ENCODE results near the gene FKBP11.

DNA sequence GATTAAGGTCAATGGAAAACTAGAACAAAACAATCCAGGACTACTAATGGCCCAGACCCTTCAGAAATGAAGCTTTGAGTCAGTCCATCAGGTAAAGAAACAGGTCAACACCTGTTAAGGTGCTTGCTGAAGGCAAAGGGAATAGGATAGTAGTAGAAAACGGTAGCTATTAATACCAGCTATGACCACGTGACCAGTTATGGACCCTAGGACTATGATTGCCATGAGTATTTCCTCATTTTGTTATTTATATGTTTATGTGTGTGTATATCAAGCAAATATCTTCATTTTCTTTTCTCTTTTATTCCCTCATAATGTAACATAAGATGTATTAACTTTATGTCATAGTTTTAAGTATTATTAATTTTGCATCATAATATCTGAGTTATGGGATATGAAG lies 25.6 kb downstream of the FKBP11 start:
- TF ChIP-seq STAT1 (IDR thresholded peaks at IDR 0.05; ENCODE audit: unreplicated experiment) (no peak), POLR2AphosphoS5 (IDR thresholded peaks at IDR 0.05; ENCODE audit: low read depth) (no peak), CREB1 (CRISPR knock-in tag; IDR thresholded peaks at IDR 0.05; ENCODE audit: low read depth) (no peak), EZH2 (IDR thresholded peaks at IDR 0.05; ENCODE audit: low read depth, unreplicated experiment) (no peak), ZNF331 (CRISPR knock-in tag; IDR thresholded peaks at IDR 0.05; ENCODE audit: low read depth) (no peak)
- TF ChIP-seq, protein P1, sequence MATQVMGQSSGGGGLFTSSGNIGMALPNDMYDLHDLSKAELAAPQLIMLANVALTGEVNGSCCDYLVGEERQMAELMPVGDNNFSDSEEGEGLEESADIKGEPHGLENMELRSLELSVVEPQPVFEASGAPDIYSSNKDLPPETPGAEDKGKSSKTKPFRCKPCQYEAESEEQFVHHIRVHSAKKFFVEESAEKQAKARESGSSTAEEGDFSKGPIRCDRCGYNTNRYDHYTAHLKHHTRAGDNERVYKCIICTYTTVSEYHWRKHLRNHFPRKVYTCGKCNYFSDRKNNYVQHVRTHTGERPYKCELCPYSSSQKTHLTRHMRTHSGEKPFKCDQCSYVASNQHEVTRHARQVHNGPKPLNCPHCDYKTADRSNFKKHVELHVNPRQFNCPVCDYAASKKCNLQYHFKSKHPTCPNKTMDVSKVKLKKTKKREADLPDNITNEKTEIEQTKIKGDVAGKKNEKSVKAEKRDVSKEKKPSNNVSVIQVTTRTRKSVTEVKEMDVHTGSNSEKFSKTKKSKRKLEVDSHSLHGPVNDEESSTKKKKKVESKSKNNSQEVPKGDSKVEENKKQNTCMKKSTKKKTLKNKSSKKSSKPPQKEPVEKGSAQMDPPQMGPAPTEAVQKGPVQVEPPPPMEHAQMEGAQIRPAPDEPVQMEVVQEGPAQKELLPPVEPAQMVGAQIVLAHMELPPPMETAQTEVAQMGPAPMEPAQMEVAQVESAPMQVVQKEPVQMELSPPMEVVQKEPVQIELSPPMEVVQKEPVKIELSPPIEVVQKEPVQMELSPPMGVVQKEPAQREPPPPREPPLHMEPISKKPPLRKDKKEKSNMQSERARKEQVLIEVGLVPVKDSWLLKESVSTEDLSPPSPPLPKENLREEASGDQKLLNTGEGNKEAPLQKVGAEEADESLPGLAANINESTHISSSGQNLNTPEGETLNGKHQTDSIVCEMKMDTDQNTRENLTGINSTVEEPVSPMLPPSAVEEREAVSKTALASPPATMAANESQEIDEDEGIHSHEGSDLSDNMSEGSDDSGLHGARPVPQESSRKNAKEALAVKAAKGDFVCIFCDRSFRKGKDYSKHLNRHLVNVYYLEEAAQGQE (IDR thresholded peaks at IDR 0.05; ENCODE audit: unreplicated experiment): no peak
- TF ChIP-seq, protein P2, sequence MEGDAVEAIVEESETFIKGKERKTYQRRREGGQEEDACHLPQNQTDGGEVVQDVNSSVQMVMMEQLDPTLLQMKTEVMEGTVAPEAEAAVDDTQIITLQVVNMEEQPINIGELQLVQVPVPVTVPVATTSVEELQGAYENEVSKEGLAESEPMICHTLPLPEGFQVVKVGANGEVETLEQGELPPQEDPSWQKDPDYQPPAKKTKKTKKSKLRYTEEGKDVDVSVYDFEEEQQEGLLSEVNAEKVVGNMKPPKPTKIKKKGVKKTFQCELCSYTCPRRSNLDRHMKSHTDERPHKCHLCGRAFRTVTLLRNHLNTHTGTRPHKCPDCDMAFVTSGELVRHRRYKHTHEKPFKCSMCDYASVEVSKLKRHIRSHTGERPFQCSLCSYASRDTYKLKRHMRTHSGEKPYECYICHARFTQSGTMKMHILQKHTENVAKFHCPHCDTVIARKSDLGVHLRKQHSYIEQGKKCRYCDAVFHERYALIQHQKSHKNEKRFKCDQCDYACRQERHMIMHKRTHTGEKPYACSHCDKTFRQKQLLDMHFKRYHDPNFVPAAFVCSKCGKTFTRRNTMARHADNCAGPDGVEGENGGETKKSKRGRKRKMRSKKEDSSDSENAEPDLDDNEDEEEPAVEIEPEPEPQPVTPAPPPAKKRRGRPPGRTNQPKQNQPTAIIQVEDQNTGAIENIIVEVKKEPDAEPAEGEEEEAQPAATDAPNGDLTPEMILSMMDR (conservative IDR thresholded peaks at IDR 0.05; ENCODE audit: low read depth in 2 of 2): no peak

All from GM23338 (cell line).